Neural cell (in vitro differentiated cells): ENCODE data around the gene MOCS2. TPM values are rescaled to one million over a fixed set of nuclear protein-coding genes. Genes with fewer than 3 reads are reported as not detected.
A peak's percentile ranks its signal among the peaks of the same experiment; 100 is the strongest.

Source experiments
- H2AFZ ChIP-seq: fragments of 200-600, 300-800 bp; sonication (generic), shearing (Covaris generic); 2 replicates; pipeline ENCODE4 v1.6.0; 2014; ENCODE audit warnings: low read depth, mild to moderate bottlenecking, antibody characterized with exemption, low read length, moderate library complexity
- H3F3A ChIP-seq: fragments of 200-600 bp; shearing (Covaris generic); 2 replicates; pipeline ENCODE4 v1.6.1; 2016; ENCODE audit warnings: mild to moderate bottlenecking, moderate library complexity, mixed read lengths, antibody characterized with exemption, low read length; ENCODE audit not compliant: insufficient read depth, poor library complexity, severe bottlenecking
- H3K27ac ChIP-seq: fragments of 200-600, 300-800 bp; sonication (generic), shearing (Covaris generic); 2 replicates; pipeline ENCODE4 v1.5.1; 2014; ENCODE audit warnings: mild to moderate bottlenecking, low read length, moderate library complexity
- H3K27me3 ChIP-seq: fragments of 300-800, 200-600 bp; sonication (generic), shearing (Covaris generic); 2 replicates; pipeline ENCODE4 v1.6.0; 2014; ENCODE audit warnings: mild to moderate bottlenecking, low read depth, low read length, moderate library complexity; ENCODE audit not compliant: insufficient read depth
- H3K36me3 ChIP-seq: fragments of 300-800, 200-600 bp; sonication (generic), shearing (Covaris generic); 2 replicates; pipeline ENCODE4 v1.5.1; 2014; ENCODE audit warnings: mild to moderate bottlenecking, antibody characterized with exemption, low read length, moderate library complexity; ENCODE audit not compliant: insufficient read depth
- H3K4me2 ChIP-seq: fragments of 300-800, 200-600 bp; sonication (generic), shearing (Covaris generic); 2 replicates; pipeline ENCODE4 v1.6.0; 2014; ENCODE audit warnings: mild to moderate bottlenecking, low read length
- H3K4me3 ChIP-seq: fragments of 300-800, 200-600 bp; sonication (generic), shearing (Covaris generic); 2 replicates; pipeline ENCODE4 v1.5.1; 2014; ENCODE audit warnings: mild to moderate bottlenecking, low read length, moderate library complexity
- H3K79me2 ChIP-seq: fragments of 200-600 bp; shearing (Covaris generic); replicated peaks from 2 replicates; pipeline ENCODE4 v1.6.0; 2014; ENCODE audit warnings: mild to moderate bottlenecking, low read length, moderate library complexity; ENCODE audit not compliant: insufficient read depth
- H3K9ac ChIP-seq: fragments of 300-800, 200-600 bp; sonication (generic), shearing (Covaris generic); 2 replicates; pipeline ENCODE4 v1.6.1; 2016; ENCODE audit warnings: mild to moderate bottlenecking, low read length, mixed read lengths
- H3K9me2 ChIP-seq: fragments of 200-600 bp; shearing (Covaris generic); 2 replicates; pipeline ENCODE4 v1.6.1; 2016; ENCODE audit warnings: mild to moderate bottlenecking, low read length, mixed read lengths; ENCODE audit not compliant: insufficient read depth
- H3K9me3 ChIP-seq: fragments of 200-600, 300-800 bp; sonication (generic), shearing (Covaris generic); 2 replicates; pipeline ENCODE4 v1.6.1; 2016; ENCODE audit warnings: mild to moderate bottlenecking, mixed run types, low read length, moderate library complexity, mixed read lengths
- H4K20me1 ChIP-seq: fragments of 200-600 bp; shearing (Covaris generic); 2 replicates; pipeline ENCODE4 v1.6.1; 2016; ENCODE audit warnings: mild to moderate bottlenecking, mixed run types; ENCODE audit not compliant: insufficient read depth
- CTCF ChIP-seq: fragments of 450-650 bp; IDR thresholded peaks from 2 replicates; pipeline ENCODE4 v1.5.1; 2014; ENCODE audit warnings: antibody characterized with exemption, mild to moderate bottlenecking, moderate library complexity; ENCODE audit not compliant: poor library complexity, severe bottlenecking
- EP300 ChIP-seq: fragments of 450-650 bp; conservative IDR thresholded peaks from 2 replicates; pipeline ENCODE4 v1.6.1; 2014; ENCODE audit warnings: antibody characterized with exemption, mild to moderate bottlenecking, moderate library complexity; ENCODE audit not compliant: poor library complexity, severe bottlenecking
- EZH2 ChIP-seq: fragments of 200-600, 300-800 bp; shearing (Covaris generic), sonication (generic); IDR thresholded peaks from 2 replicates; pipeline ENCODE4 v1.6.1; 2014; ENCODE audit warnings: antibody characterized with exemption, low read length, borderline replicate concordance, mild to moderate bottlenecking; ENCODE audit not compliant: insufficient read depth, poor library complexity, severe bottlenecking
- MXI1 ChIP-seq: fragments of 450-650 bp; conservative IDR thresholded peaks from 2 replicates; pipeline ENCODE4 v1.6.1; 2014; ENCODE audit warnings: antibody characterized with exemption, mild to moderate bottlenecking; ENCODE audit not compliant: poor library complexity, severe bottlenecking
- POLR2AphosphoS5 ChIP-seq: IDR thresholded peaks from 2 replicates; pipeline ENCODE4 v1.6.1; 2012
- RAD21 ChIP-seq: fragments of 450-650 bp; conservative IDR thresholded peaks from 2 replicates; pipeline ENCODE4 v1.6.1; 2014; ENCODE audit warnings: antibody characterized with exemption, mild to moderate bottlenecking, moderate library complexity
- SMC3 ChIP-seq: fragments of 450-650 bp; conservative IDR thresholded peaks from 2 replicates; pipeline ENCODE4 v1.6.1; 2014; ENCODE audit warnings: antibody characterized with exemption, mild to moderate bottlenecking, moderate library complexity; ENCODE audit not compliant: poor library complexity
- TAF1 ChIP-seq: IDR thresholded peaks from 2 replicates; pipeline ENCODE4 v1.6.1; 2012; ENCODE audit warnings: low read depth
- polyA plus RNA-seq: library from polyadenylated mRNA; depleted of rRNA; stranded (reverse); fragments of >200 nt; gene quantifications from 2 replicates; pipeline ENCODE4 v1.2.3, GENCODE V29; 2014
- TF ChIP-seq, protein P1 (sequence below): IDR thresholded peaks from 2 replicates; pipeline ENCODE4 v1.6.1; 2012; ENCODE audit warnings: borderline replicate concordance

The MOCS2 gene
- polyA plus RNA-seq, 1 donor from 2014 or later: 71.0 TPM

GRCh38 chr5:53126521-53126920 is 17.0 kb upstream of the MOCS2 start:
- H3K9me2 ChIP-seq: no peaks in the 10 kb centered on the region
- H3K9me3 ChIP-seq: no peaks in the 10 kb centered on the region
- H2AFZ ChIP-seq: no peak overlapping the region
- H3F3A ChIP-seq: no peaks in the 10 kb centered on the region
- no peaks in the 10 kb centered on the region for H4K20me1 ChIP-seq
- no peak overlapping the region for H3K4me2 ChIP-seq
- no peak for TF ChIP-seq POLR2AphosphoS5
- TF ChIP-seq EP300: no peak
- TF ChIP-seq, protein P1, sequence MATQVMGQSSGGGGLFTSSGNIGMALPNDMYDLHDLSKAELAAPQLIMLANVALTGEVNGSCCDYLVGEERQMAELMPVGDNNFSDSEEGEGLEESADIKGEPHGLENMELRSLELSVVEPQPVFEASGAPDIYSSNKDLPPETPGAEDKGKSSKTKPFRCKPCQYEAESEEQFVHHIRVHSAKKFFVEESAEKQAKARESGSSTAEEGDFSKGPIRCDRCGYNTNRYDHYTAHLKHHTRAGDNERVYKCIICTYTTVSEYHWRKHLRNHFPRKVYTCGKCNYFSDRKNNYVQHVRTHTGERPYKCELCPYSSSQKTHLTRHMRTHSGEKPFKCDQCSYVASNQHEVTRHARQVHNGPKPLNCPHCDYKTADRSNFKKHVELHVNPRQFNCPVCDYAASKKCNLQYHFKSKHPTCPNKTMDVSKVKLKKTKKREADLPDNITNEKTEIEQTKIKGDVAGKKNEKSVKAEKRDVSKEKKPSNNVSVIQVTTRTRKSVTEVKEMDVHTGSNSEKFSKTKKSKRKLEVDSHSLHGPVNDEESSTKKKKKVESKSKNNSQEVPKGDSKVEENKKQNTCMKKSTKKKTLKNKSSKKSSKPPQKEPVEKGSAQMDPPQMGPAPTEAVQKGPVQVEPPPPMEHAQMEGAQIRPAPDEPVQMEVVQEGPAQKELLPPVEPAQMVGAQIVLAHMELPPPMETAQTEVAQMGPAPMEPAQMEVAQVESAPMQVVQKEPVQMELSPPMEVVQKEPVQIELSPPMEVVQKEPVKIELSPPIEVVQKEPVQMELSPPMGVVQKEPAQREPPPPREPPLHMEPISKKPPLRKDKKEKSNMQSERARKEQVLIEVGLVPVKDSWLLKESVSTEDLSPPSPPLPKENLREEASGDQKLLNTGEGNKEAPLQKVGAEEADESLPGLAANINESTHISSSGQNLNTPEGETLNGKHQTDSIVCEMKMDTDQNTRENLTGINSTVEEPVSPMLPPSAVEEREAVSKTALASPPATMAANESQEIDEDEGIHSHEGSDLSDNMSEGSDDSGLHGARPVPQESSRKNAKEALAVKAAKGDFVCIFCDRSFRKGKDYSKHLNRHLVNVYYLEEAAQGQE: no peak
- TF ChIP-seq CTCF: no peak
- TF ChIP-seq RAD21: no peak
- TF ChIP-seq MXI1: no peak
- no peak for TF ChIP-seq TAF1
- TF ChIP-seq EZH2: no peak
- H3K79me2 ChIP-seq: no peaks in the 10 kb centered on the region
- no peak overlapping the region for H3K9ac ChIP-seq
- H3K27me3 ChIP-seq: no peaks in the 10 kb centered on the region
- H3K4me3 ChIP-seq: no peak overlapping the region
- no peaks in the 10 kb centered on the region for H3K36me3 ChIP-seq
- no peak overlapping the region for H3K27ac ChIP-seq

GRCh38 chr5:53123702-53124101 is 14.1 kb upstream of the MOCS2 start:
- Histone ChIP-seq H3K36me3 (no peaks in the 10 kb centered on the region), H4K20me1 (no peaks in the 10 kb centered on the region), H3K9me2 (no peaks in the 10 kb centered on the region), H2AFZ (no peak overlapping the region), H3K4me2 (no peak overlapping the region), H3K79me2 (no peaks in the 10 kb centered on the region), H3K27ac (no peak overlapping the region), H3K9ac (no peak overlapping the region), H3K9me3 (no peaks in the 10 kb centered on the region), H3K4me3 (no peak overlapping the region), H3K27me3 (no peaks in the 10 kb centered on the region), H3F3A (no peaks in the 10 kb centered on the region)
- TF ChIP-seq CTCF (no peak), SMC3 (peak; percentile 29)
- TF ChIP-seq, protein P1: no peak
